Measurements from ENCODE around the gene ZNF722.
"Not testable (repeated sequence)": the region's sequence is repeated elsewhere in the genome, so short reads cannot be mapped to it uniquely, and the experiment has no call there.

Gene ZNF722

GRCh38 chr7:63998549-63998948 lies at the start of gene ZNF722:
ZNF722 (plus strand) TSS chr7:63998849; CDS start chr7:63998962, 113 bp downstream.
- DNase-seq: no peak

GRCh38 chr7:63953181-63953580 lies 45.5 kb upstream of the ZNF722 start:
- DNase-seq: no peak

GRCh38 chr7:63968629-63969028 lies 30.0 kb upstream of the ZNF722 start:
- DNase-seq: no peak

GRCh38 chr7:64015496-64015895 lies 16.8 kb downstream of the ZNF722 start:
- not testable (repeated sequence) for DNase-seq

- DNase-seq: no peak
Observed at GRCh38 chr7:64035388-64035787, 36.7 kb downstream of the ZNF722 start.

GRCh38 chr7:64037095-64037494 lies 38.4 kb downstream of the ZNF722 start:
- no peak for DNase-seq

- peak; percentile 33 for DNase-seq
Observed at GRCh38 chr7:64045301-64046040, 46.8 kb downstream of the ZNF722 start, which contains the start of gene ZNF727. ZNF727 (plus strand) TSS chr7:64045434; CDS start chr7:64045622, 188 bp downstream.

- DNase-seq: no peak
Observed at GRCh38 chr7:64046041-64046389, 47.4 kb downstream of the ZNF722 start.

Measured in CD4-positive, alpha-beta T cell treated with Interleukin-15 for 1 hour (primary cell).